IPS-NIHi7 (cell line): ENCODE results near the gene SPTBN2.

Experiments used
- DNase-seq: peaks from one replicate; pipeline ENCODE4 v3.0.0; 2012; ENCODE audit warnings: mixed read lengths; ENCODE audit errors: extremely low spot score

SPTBN2 gene

DNA sequence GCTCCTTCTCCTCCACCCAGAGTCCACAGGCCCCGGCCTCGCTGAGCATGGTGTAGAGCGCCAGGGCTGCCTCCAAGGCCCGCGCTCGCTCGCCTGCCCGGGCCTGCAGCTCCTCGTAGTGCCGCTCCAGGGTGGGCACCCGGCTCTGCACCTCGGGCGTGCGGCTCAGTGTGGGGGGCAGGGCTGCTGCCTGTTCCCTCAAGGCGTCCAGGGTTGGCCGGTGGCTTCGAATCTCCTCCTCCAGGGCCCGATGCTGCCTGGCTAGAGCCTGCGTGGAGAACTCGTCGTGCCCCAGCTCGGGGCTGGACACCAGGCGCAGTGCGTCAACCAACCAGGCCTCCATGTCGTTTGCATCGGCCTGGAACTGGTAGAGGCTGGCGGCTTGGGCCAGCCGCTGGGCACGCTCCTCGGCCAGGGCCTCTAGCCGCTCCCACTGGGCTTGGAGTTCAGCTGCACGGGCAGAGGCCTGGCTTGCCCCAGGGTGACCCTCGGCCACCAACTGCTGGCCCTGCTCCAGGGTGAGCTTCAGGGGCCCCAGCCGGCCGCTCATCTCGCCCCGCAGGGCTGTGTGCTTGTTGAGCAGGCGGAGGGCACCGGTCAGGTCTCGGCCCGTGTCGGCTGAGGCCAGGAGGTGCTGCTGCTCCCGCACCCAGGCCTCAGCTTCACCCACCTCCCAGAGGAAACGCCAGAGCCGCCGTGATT lies 24.2 kb downstream of the SPTBN2 start:
- no peak for DNase-seq

DNA sequence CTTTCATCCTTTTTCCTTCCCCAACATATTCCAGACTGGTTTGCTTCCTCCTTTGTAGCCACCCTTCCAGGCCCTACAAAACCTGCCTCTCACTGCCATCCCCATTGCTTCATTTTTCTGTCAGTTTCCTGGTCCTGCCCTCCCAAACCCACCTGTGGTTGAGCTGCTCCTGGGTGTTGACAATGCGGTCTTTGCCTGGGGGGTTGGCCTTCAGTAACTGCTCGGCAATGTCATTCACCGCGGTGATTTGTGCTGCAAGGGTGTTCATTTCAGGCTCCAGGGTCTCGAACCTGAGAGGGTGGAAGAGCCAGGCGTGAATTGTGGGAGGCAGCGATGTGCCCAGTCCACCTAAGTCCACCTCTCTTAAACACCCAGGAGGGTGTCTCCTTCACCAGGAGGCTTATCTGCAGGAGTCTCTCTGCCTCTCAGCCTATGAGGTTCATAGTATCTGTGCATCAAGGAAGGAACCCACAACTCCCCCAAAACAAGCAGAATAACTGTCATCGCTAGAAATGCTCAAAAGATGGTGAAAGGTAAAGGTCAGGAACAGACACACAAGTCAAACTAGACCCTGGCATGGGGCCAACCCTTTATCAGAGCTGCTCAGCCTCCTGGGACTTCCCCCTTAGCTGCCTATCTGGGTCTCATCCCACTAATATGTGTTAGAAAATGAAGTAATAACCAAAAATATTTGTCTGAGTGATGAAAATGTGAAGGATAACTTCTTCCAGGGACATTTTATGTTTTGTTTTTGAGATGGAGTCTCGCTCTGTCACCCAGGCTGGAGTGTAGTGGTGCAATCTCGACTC lies 27.4 kb downstream of the SPTBN2 start:
- no peak for DNase-seq

DNA sequence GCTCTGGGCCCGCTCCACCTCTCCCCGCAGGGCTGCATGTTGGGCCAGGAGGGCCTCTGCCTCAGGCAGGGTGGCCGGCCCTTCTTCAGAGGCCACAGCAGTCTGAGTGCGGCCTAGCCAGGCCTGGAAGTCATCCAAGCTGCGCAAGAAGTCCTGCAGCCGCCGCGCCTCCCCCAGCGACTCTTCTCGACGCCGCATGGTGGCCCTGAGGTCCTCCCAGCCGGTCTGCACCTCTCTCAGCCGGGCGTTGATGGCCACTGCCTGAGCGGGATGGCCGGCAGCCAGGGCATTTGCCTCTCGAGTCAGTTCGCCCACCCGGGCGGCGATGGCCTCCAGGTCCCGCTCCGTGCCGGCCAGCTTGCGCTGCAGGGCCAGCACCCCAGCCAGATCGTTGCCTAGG lies 28.3 kb downstream of the SPTBN2 start:
- DNase-seq, result no peak

DNA sequence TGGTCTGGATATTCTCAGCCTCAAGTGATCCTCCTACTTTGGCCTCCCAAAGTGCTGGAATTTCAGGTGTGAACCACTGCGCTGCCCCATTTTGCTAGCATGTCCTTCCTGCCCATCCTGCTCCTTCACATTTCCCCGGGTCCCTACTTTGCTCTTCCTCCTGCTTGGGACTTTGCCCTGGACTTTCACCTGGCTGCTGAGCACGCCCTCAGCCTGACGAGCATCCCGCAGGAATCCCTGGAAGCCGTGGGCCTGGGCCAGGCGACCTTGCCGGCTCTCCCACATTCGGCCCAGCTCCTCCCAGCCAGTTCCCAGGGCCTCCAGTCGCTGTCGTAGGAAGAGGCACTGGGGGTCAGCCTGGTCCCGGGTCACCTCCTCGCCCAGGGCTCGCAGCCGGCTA lies 28.7 kb downstream of the SPTBN2 start:
- no peak for DNase-seq

DNA sequence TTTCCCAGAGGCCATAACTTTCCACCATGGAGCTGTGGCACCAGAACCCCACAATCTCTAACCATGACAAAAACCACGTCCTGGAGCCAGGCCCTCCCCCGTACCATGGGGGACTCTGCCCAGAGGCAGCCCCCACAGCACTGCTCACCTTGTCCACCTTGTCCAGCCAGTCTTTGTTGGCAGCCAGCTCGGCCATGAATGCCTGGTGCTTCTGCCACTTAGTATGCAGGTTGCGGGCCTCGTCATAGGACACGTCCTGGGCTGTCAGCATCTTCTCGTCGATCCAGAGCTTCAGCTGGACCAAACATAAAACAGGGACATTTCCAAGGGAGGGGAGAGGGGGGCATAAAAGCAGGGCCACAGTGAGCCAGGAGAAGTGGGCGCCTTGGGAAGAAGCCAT lies 30.5 kb downstream of the SPTBN2 start:
- DNase-seq, result no peak

DNA sequence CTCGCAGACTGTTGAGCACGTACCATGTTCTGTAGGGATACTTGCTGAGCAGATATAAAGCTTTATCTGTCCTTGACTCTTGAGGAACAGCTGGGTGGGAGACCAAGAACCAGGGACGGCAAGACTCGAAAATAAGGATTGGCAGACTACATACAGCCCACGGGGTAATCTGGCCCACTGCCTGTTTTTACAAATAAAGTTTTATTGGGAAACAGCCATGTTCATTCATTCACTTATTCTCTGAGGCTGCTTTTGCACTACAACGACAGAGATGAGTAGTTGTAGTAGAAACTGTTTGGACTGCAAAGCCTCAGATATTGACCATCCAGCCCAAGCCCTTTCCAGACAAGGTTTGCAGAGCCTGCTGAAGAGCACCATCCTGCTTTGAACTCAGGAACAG lies 31.0 kb downstream of the SPTBN2 start:
- DNase-seq, result no peak

DNA sequence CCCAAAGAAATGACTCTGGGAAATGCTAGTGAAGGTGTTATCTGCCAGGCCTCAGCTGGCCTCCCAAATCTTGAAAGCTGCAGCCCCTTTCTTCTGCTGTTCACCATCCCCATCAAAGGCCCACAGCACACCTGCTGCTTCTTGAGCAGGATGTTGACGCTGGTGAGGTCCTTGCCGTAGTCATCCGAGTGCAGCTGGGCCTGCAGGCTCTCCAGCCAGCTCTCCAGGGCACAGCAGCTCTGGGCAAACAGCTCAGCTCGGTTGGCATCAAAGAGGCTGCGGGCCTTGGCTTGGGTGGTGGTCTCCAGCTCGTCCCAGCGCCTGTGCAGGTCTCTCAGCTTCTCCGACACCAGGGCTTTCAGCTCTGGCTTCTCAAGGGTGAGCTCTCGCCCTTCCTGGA lies 32.9 kb downstream of the SPTBN2 start:
- DNase-seq, result no peak

DNA sequence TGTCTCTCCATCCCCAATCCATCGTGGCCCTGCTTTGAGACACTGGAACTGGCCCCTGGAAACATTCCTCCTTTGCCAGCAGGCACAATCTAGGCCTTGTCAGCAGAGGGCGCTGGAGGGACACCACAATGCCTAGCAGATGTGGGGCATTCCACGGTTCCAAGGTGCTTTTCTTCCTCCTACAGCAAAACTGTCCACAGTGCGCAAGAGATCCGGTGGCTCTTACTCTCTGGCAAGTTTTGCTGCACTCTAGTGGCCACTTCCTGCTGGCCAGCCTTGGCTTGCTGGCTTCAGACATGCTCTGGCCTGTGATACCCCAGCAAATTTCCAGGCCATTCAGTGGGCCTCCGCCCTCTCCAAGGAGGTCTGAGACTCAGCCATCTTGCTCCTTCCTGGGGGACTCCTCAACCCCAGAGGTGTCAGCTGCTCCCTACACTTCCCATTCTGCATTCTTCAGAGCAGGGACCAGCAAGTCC lies 34.2 kb downstream of the SPTBN2 start:
- DNase-seq, result peak; percentile 92

DNA sequence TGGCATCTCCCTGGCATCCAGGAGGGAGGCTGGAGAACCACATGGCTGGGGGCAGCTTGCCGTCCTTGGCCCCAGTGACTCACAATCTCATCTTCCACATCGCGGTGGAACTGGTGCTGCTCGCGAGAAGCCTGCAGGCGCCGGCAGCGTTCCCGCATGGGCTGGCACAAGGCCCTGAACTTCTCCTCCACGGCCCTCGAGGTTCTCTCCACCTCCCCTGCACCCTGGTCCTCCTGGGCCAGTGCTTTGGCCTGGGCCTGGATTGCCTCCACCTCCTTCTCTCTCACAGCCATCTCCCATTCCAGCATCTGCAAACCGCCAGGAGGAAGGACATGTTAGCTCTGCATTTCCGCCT lies 35.0 kb downstream of the SPTBN2 start:
- no peak for DNase-seq

DNA sequence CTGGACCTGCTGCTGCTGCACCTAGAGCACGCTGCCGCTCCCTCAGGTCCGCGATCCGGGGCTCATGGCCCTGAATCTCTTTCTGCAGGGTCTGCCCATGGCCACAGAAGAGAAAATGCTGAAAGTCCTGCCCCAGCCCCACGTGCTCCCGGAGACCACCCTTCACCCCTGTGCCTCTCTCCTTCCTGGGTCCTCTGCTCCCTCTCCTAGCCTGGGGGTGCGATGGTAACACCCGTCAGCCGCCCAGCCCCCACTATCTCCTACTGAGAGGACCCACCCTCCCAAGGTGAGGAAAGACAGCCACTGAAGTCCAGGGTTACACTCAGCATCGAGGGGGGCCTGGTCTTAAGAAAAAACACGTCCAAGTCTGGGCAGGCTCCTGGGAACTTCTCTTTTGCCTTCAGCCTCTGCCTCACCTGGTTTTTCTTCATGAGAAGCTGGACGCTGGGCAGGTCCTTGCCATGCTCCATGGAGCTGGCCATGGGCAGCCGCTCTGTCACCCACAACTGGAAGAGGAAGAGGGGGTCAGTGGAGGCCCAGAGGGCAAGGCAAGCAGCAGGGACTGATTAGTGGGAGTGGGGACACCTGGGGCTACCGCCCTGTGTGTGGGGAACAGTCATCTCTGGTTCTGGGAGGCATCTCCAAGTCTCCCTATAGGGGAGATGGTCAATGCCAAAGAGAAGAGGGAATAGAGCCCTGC lies 35.5 kb downstream of the SPTBN2 start:
- no peak for DNase-seq

DNA sequence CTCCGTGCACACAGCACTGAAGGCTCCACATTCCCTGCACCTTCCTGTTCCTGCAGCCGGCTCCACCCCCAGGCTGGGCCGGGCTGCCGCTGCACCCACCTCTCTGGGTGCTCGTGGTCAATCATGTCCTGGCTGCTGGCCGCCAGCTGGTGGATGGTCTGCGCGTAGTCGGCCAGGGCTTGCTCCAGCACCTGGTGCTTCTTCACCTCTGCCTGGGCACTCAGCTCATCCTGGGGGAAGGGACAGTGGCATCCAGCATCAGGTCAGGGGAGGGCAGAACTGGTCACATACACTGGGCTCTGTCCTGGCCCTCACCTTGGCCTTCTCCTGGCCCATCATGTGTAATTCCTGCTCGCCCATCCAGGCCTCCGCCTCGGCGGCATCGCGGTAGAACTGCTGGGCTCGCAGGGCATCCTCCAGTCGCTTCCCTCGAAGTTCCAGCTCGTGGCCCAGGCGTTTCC lies 36.1 kb downstream of the SPTBN2 start:
- DNase-seq, result no peak

DNA sequence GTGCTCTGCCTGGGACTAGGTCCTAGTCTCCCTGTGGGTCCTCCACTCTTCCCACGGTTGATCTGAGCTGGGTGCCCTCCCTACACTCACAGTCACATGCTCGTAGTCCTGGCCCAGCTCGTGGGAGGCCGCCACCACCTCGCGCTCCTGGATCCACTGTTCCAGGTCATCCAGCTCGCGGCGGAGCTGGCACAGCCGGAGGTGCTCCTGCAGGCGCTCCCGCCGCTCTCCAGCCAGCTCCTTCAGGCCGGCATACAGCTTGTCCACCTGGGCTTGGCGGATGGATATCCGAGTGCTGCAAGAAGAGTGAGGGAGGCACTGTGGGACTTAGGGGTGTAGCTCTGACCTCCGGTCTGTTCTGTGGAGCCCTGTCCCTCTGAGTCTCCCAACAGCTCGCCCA lies 36.6 kb downstream of the SPTBN2 start:
- no peak for DNase-seq

DNA sequence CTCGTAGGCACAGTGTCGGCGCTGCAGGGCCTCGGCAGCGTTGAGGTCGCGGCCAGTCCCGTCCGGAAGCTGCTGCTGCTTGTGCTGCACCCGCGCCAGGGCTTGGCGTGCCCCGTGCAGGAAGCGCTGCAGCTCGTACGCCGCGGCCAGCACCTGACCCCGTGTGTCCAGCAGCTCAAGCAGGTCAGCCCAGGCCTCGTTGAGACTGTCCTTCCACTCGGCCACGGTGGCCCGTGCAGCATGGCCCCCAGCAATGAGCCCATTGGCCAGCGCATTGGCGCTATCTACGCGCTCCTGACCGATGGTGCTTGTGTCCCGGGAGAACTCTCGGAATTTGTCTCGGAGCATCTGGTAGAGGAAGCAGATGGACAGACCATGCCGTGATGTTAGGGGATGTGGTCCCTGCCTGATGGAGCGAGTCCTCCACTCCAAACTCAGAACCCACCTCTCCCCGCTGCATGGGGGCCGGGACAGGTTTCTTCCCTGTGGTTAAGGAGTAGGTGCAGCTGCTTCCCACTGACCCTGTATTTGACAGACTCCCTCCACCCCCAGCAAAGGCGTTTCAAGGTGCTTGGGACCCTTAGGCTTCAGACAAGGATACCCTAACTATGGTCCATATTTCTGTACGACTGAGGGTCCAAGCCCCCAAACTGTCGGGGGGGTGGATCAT lies 37.6 kb downstream of the SPTBN2 start:
- no peak for DNase-seq

DNA sequence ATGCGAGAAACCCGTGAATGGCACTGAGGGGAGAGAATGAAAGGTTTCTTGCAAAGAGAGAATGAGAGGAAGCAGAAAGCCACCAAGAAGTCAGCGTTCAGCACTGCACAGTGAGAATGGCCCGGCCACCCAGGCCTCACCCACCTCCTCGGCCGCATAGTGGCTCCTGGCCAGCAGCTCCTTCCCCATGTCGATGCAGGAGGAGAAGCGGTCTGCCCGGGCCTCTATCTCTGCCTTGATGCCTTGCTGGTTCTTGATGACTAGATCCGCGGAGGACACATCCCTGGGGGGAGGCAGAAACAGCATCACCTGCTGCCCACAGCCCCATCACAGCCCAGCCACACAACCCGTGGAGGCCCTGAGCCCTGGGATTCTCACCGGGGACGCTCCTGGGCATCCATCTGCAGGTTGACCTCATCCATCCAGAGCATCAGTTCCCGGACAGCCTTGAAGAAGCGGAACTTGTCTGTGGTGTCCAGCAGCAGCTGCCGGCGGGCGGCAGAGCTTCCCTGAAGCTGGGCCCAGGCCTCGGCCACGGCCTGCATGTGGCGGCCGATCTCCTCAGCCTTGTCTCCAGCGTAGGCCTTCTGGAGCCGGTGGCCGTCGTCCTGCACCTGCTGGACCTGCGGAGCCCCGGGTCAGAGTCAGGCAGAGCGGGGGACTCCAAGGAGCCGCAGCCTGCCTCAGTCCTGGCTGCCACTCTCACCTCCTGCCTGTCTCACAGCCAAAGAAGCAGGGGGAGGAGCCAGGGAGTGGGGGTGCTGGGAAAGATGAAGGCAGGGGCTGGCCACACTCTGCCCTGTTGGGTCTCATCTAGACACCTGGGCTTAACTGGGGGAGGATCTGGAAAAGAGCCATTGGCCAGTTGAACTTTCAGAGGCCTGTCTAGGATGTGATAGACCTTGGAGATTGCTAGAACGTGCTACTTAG lies 39.1 kb downstream of the SPTBN2 start:
- DNase-seq, result no peak

DNA sequence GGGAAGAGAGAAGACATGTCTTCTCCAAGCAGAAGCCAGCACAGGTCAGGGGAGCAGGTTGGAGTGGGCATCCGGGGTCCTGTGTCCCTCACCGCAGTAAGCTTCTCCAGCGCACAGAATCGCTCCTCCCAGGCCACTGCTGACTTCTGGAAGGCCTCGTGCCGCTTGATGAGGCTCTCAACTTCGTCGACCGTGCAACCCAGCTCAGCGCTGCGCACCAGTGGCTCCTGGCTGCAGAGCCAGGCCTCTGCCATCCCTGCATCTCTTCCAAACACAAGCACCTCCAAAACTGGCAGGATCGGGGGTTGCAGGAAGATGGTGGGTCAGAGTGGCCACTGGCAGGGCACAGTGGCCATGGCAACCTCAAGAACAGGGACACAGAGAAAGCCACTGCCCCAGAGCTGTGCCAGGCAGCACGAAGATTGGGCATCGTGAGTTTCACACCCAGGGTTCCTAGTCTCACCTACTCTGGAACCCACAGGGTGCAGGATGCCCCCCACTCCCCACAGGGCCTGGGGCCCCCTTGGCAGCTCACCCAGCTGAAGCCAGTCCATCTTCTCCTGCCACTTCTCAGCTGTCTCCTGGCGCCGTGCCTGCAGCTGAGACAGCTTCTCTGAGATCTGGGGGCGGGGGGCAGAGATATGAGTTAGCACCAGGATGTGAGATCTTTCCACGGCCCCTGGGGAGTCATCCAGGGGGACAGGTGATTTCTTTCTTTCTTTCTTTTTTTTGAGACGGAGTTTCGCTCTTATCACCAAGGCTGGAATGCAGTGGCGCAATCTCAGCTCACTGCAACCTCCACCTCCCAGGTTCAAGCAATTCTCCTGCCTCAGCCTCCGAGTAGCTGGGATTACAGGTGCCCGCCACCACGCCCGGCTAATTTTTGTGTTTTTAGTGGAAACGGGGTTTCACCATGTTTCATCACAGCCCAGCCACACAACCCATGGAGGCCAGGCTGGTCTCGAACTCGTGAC lies 40.2 kb downstream of the SPTBN2 start:
- no peak for DNase-seq

DNA sequence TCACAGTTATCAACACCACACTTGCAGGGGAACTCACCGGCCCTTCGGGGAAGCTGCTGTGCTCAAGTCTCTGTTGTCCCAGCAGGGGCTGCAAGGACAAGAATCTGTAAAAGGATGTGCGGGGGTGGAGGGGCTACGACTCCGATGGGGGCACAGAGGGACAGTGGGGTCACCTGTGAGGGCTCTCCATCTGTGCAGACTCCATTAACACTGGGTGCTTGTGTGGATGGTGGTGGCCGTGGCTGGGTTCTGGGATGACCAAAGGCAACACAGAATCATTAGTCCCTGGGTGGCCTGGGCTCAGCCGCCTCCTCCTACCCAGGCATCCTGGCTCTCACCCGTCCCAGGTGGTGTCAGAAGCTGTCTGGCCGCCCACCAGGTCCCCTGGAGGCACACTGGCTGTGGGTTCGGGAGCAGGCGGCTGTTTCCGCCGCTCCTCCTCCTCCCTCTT lies 41.2 kb downstream of the SPTBN2 start:
- DNase-seq, result no peak

DNA sequence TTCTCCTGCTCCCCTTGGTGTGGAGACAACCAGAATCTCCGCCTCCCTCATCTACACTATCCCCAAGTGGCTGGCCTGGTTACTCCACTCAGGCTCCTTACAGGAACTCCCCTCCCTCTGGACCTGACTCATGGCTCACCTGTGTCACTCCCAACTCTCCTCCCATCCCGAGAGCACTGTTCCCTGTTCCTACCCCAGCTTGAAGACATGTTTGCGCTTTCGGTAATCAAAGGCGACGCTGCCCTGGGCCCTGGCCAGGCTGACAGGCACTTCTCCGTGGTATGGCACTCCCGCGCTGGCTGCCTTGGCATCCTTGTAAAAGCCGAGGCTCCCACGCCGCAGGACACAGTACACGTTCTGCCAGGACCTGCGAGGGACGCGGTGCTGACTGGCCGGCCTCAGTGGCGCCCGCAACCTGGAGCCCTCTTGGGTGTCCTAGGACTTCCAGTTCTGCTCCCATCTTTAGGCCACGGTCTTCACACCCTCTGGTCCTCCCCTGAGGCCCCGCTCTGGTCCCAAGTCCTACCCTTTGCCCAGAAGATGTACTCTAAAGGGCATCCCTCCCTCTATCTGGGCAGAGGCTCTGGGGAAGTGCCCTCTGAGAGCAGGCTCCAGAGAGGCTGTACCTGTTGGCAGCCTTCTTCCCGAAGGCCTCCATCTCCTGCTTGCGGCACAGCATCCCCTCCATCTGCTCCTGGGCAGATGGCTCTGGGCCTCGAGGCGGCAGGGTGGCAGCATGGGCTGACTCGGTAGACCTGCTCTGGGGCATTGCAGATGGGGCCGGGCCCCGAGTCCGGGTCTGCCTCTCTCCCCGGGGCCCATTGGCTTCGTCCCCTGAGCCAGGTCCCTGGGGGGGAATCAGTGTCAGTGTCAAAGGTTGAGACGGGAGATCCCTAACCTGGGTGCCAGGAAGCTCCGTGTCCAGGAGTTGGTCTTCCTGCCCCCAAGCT lies 41.9 kb downstream of the SPTBN2 start:
- no peak for DNase-seq

DNA sequence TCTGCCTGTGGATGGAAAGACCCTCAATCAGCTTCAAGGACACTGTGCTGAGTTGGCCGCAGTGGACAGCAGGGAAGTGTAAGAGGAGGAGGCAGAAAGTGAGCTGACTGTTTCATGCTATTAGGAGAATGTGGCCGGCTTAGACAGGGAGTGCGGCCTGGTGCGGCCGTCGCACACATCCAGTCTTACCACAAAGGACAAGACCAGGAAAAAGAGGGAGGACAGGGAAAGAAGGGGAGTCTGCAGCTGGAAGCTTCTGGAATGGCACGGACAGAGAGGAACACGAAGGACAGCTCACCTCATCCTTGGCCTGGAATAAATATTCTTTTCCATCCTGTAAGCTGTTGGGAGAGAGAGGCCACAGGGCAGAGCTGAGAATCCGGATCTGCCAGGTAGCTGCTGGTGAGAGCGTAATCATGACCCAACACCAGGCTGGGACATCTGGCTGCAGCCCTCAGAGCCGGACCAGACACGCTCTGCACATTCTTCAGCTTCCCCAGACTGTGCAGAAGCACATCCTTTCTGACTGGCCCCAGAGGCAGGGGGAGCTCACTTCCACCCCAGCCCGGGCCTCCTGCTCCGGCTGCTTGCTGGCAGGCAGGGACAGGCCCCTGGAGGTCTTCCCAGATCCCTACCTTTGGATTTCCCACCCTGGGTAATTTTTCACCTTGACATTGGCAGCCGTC lies 42.8 kb downstream of the SPTBN2 start:
- no peak for DNase-seq
